Panc1 (cell line): ENCODE data around the gene ZNF354C.

Source experiments
- TCF7L2 ChIP-seq: IDR thresholded peaks from 2 replicates; pipeline ENCODE4 v1.6.1; 2011; ENCODE audit warnings: mild to moderate bottlenecking, low read depth, low read length, inconsistent platforms
- TF ChIP-seq, protein P1 (sequence below): fragments of 450-650 bp; IDR thresholded peaks from 2 replicates; pipeline ENCODE4 v1.5.1; 2017; ENCODE audit warnings: mild to moderate bottlenecking
- TF ChIP-seq, protein P2 (sequence below), 2 experiments: IDR thresholded peaks; 2 replicates each; pipeline ENCODE4 v1.6.1; 2011 to 2012; ENCODE audit warnings: low read depth in 2 of 2, control low read depth in 1 of 2, low read length in 1 of 2, mild to moderate bottlenecking in 1 of 2, moderate library complexity in 1 of 2; ENCODE audit not compliant: insufficient read depth in 1 of 2

DNA sequence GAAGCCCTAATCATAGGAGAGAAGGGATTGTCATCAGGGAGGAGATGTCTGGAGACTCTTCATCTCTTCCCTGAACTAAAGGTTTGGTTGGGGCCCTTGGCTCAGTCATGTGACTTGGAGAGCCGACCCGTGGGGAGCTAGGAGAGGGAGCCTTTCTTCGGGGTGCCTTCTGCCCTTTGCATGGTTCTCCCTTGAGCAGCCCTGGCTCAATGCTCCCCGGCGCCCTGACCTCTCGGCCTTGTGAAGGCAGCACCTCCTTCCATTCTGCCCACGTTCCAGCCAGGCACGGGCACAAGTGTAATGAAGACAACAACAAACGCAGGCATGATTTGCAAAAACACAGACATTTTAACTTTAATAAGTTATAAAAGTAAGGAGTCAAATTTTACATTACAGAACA is 50.4 kb downstream of the ZNF354C start:
- TF ChIP-seq, protein P1, sequence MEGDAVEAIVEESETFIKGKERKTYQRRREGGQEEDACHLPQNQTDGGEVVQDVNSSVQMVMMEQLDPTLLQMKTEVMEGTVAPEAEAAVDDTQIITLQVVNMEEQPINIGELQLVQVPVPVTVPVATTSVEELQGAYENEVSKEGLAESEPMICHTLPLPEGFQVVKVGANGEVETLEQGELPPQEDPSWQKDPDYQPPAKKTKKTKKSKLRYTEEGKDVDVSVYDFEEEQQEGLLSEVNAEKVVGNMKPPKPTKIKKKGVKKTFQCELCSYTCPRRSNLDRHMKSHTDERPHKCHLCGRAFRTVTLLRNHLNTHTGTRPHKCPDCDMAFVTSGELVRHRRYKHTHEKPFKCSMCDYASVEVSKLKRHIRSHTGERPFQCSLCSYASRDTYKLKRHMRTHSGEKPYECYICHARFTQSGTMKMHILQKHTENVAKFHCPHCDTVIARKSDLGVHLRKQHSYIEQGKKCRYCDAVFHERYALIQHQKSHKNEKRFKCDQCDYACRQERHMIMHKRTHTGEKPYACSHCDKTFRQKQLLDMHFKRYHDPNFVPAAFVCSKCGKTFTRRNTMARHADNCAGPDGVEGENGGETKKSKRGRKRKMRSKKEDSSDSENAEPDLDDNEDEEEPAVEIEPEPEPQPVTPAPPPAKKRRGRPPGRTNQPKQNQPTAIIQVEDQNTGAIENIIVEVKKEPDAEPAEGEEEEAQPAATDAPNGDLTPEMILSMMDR: no peak
- TF ChIP-seq, protein P2, sequence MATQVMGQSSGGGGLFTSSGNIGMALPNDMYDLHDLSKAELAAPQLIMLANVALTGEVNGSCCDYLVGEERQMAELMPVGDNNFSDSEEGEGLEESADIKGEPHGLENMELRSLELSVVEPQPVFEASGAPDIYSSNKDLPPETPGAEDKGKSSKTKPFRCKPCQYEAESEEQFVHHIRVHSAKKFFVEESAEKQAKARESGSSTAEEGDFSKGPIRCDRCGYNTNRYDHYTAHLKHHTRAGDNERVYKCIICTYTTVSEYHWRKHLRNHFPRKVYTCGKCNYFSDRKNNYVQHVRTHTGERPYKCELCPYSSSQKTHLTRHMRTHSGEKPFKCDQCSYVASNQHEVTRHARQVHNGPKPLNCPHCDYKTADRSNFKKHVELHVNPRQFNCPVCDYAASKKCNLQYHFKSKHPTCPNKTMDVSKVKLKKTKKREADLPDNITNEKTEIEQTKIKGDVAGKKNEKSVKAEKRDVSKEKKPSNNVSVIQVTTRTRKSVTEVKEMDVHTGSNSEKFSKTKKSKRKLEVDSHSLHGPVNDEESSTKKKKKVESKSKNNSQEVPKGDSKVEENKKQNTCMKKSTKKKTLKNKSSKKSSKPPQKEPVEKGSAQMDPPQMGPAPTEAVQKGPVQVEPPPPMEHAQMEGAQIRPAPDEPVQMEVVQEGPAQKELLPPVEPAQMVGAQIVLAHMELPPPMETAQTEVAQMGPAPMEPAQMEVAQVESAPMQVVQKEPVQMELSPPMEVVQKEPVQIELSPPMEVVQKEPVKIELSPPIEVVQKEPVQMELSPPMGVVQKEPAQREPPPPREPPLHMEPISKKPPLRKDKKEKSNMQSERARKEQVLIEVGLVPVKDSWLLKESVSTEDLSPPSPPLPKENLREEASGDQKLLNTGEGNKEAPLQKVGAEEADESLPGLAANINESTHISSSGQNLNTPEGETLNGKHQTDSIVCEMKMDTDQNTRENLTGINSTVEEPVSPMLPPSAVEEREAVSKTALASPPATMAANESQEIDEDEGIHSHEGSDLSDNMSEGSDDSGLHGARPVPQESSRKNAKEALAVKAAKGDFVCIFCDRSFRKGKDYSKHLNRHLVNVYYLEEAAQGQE (IDR thresholded peaks at IDR 0.05; ENCODE audit: insufficient read depth in 1 of 2, low read depth in 2 of 2, low read length in 1 of 2): no peak
- TF ChIP-seq TCF7L2: no peak
